Sigmoid colon (tissue), 7 donors: Measurements from ENCODE around the gene REEP5. TPM values are rescaled to one million over a fixed set of nuclear protein-coding genes. Genes with fewer than 3 reads are reported as not detected.
A peak's percentile ranks its signal among the peaks of the same experiment; 100 is the strongest.

Source experiments
- DNase-seq: peaks from one replicate; pipeline ENCODE4 v3.0.0-alpha.2; 2019
- H3K27ac ChIP-seq, 4 donors: fragments of 200-600 bp; sonication (generic); one replicate each; pipeline ENCODE4 v1.5.1; 2016 to 2019; ENCODE audit warnings: mild to moderate bottlenecking in 1 of 4
- H3K27me3 ChIP-seq, 3 donors: fragments of 200-600 bp; sonication (generic); one replicate each; pipeline ENCODE4 v1.5.1; 2019; ENCODE audit warnings: mild to moderate bottlenecking in 1 of 3
- H3K36me3 ChIP-seq, 4 donors: fragments of 200-600 bp; sonication (generic); one replicate each; pipeline ENCODE4 v1.5.1; 2016 to 2019
- H3K4me1 ChIP-seq, 4 donors: fragments of 200-600 bp; sonication (generic); one replicate each; pipeline ENCODE4 v1.5.1; 2017 to 2019
- H3K4me3 ChIP-seq, 4 donors: fragments of 200-600 bp; sonication (generic); one replicate each; pipeline ENCODE4 v1.5.1; 2017 to 2019; ENCODE audit warnings: mild to moderate bottlenecking in 2 of 4, moderate library complexity in 1 of 4
- H3K9me3 ChIP-seq, 4 donors: fragments of 200-600 bp in 3 of 4; sonication (generic) in 3 of 4; one replicate each; pipeline versions ENCODE4 v1.5.1 to v1.6.1; 2013 to 2019
- CTCF ChIP-seq, 4 experiments: fragments of 450-650 bp in 3 of 4; fragments of 200-600 bp in 1 of 4; IDR thresholded peaks; one replicate each; pipeline ENCODE4 v1.5.1; 2016 to 2019; ENCODE audit warnings: antibody characterized with exemption in 4 of 4, mild to moderate bottlenecking in 3 of 4, moderate library complexity in 2 of 4
- EP300 ChIP-seq, 4 donors: sonication (generic); formaldehyde crosslinking; IDR thresholded peaks; one replicate each; pipeline ENCODE4 v1.6.1; 2017; ENCODE audit warnings: antibody characterized with exemption in 4 of 4
- POLR2A ChIP-seq, 2 donors: fragments of 450-650 bp; IDR thresholded peaks; one replicate each; pipeline ENCODE4 v1.6.1; 2016; ENCODE audit warnings: antibody characterized with exemption in 2 of 2, mild to moderate bottlenecking in 2 of 2, moderate library complexity in 2 of 2
- POLR2AphosphoS5 ChIP-seq, 4 donors: sonication (generic); formaldehyde crosslinking; IDR thresholded peaks; one replicate each; pipeline ENCODE4 v1.6.1; 2017; ENCODE audit warnings: antibody characterized with exemption in 4 of 4
- WGBS, 2 donors: extraction: QIAGEN DNeasy Blood & Tissue Kit; methylation state at CpG; one replicate each; pipeline ENCODE4 v1.1.7; 2013; 5-methylcytosine and 5-hydroxymethylcytosine counted together
- intact Hi-C: fragments of 100-400 bp; cut with DNase I; formaldehyde crosslinking; loops from one replicate; pipeline ENCODE4 v1.15.1; 2023
- polyA plus RNA-seq, 3 donors: library from polyadenylated mRNA; stranded (reverse); fragments of 200-250 nt; gene quantifications; one replicate each; pipeline ENCODE4 v1.2.3, GENCODE V29; 2013
- total RNA-seq, 4 donors: library from RNA; depleted of rRNA; stranded (reverse); fragments of >200 nt; gene quantifications; one replicate each; pipeline ENCODE4 v1.1.0, GENCODE V29; 2016
- donor health status: healthy with polysubstance abuse.
- donor health status: Bipolar disorder and iron deficiency.
- donor health status: healthy.

The REEP5 gene
- total and polyA plus RNA-seq, 7 donors = 17.4 to 86.0 (median 67.6) TPM

- Histone ChIP-seq H3K4me3 (no peak overlapping the region), H3K9me3 (no peaks in the 10 kb centered on the region), H3K36me3 (no peaks in the 10 kb centered on the region), H3K4me1 (no peaks in the 10 kb centered on the region), H3K27ac (no peak overlapping the region), H3K27me3 (no peaks in the 10 kb centered on the region)
- TF ChIP-seq EP300 (IDR thresholded peaks at IDR 0.05) = no peak
- no peak for TF ChIP-seq POLR2A (IDR thresholded peaks at IDR 0.05)
- TF ChIP-seq POLR2AphosphoS5 (IDR thresholded peaks at IDR 0.05) = no peak
- no peak for TF ChIP-seq CTCF (IDR thresholded peaks at IDR 0.05)
- 69 to 85% methylated on average over 4 of the region's 4 CpGs for WGBS, 2 donors
- intact Hi-C loops = no loop called here
- no peak for DNase-seq
Measured at GRCh38 chr5:112929336-112930081, 7.5 kb upstream of the REEP5 start.

GRCh38 chr5:112923988-112924387 lies 2.0 kb upstream of the REEP5 start:
- H3K27me3 ChIP-seq = no peaks in the 10 kb centered on the region
- H3K27ac ChIP-seq = no peak overlapping the region
- H3K9me3 ChIP-seq = no peaks in the 10 kb centered on the region
- TF ChIP-seq POLR2A (IDR thresholded peaks at IDR 0.05) (no peak), CTCF (IDR thresholded peaks at IDR 0.05) (no peak)
- intact Hi-C loops = loop anchor here (5.0 kb wide), 1 partner anchor 372 kb away; no protein-coding TSS in a partner anchor
- peaks cover 0 to 8% (median 0%) of the 10 kb centered on the region in 4 donors for H3K36me3 ChIP-seq
- peaks cover 0 to 29% (median 26%) of the 10 kb centered on the region in 4 donors for H3K4me1 ChIP-seq
- DNase-seq = no peak
- 76 to 88% methylated on average over 6 of the region's 6 CpGs for WGBS, 2 donors
- no peak overlapping the region for H3K4me3 ChIP-seq

- H3K27ac ChIP-seq = peak overlapping the region in 3 of 4 donors; percentile 93 to 99 (median 94)
- no peak overlapping the region for H3K4me3 ChIP-seq
- no peaks in the 10 kb centered on the region for H3K27me3 ChIP-seq
- intact Hi-C loops = loop anchor here (5.0 kb wide), 1 partner anchor 371 kb away; no protein-coding TSS in a partner anchor
- TF ChIP-seq POLR2A (IDR thresholded peaks at IDR 0.05) (no peak), POLR2AphosphoS5 (IDR thresholded peaks at IDR 0.05) (no peak), CTCF (IDR thresholded peaks at IDR 0.05) (no peak), EP300 (IDR thresholded peaks at IDR 0.05) (no peak)
- peaks cover 0 to 15% (median 0%) of the 10 kb centered on the region in 4 donors for H3K36me3 ChIP-seq
- DNase-seq = no peak
- no peaks in the 10 kb centered on the region for H3K9me3 ChIP-seq
- 33 to 38% methylated on average over 6 of the region's 6 CpGs for WGBS, 2 donors
- peaks cover 0 to 36% (median 32%) of the 10 kb centered on the region in 4 donors for H3K4me1 ChIP-seq
Measured at GRCh38 chr5:112923148-112923917, 1.3 kb upstream of the REEP5 start.

- H3K4me1 ChIP-seq = peaks cover 0 to 51% (median 43%) of the 10 kb centered on the region in 4 donors
- H3K9me3 ChIP-seq = no peaks in the 10 kb centered on the region
- H3K27me3 ChIP-seq = no peaks in the 10 kb centered on the region
- TF ChIP-seq EP300 (IDR thresholded peaks at IDR 0.05) = no peak
- peak in 3 of 4 donors; percentile 5 to 54 (median 13) for TF ChIP-seq POLR2AphosphoS5 (IDR thresholded peaks at IDR 0.05)
- no peak for TF ChIP-seq CTCF (IDR thresholded peaks at IDR 0.05)
- TF ChIP-seq POLR2A (IDR thresholded peaks at IDR 0.05) = no peak
- intact Hi-C loops = loop anchor here (5.0 kb wide), 1 partner anchor 369 kb away; no protein-coding TSS in a partner anchor
- DNase-seq = peak; percentile 84
- H3K36me3 ChIP-seq = peaks cover 0 to 35% (median 5%) of the 10 kb centered on the region in 4 donors
- peak overlapping the region; percentile 93 to 99 (median 95) for H3K27ac ChIP-seq
- WGBS, 2 donors = 0 to 1% methylated on average over 68 of the region's 68 CpGs
- peak overlapping the region; percentile 68 to 96 (median 83) for H3K4me3 ChIP-seq
Measured at GRCh38 chr5:112921026-112921832, 798 bp downstream of the REEP5 start.
